IPS DF 6.9 (cell line): ENCODE data around the gene FNDC8.
A peak's percentile ranks its signal among the peaks of the same experiment; 100 is the strongest.
"Not testable (repeated sequence)": the region's sequence is repeated elsewhere in the genome, so short reads cannot be mapped to it uniquely, and the experiment has no call there.

Experiments used
- DNase-seq: peaks from one replicate; pipeline ENCODE4 v3.0.0-alpha.2; 2013; ENCODE audit warnings: low read depth, low spot score
- H3K27ac ChIP-seq: one replicate; pipeline ENCODE4 v1.5.1; 2013; ENCODE audit warnings: low read length, control low read depth
- H3K27me3 ChIP-seq: 2 replicates; pipeline ENCODE4 v1.6.1; 2013; ENCODE audit warnings: mild to moderate bottlenecking, low read length; ENCODE audit not compliant: control insufficient read depth, insufficient read depth
- H3K36me3 ChIP-seq: 2 replicates; pipeline ENCODE4 v1.6.1; 2013; ENCODE audit warnings: low read length; ENCODE audit not compliant: control insufficient read depth, insufficient read depth
- H3K4me1 ChIP-seq: 2 replicates; pipeline ENCODE4 v1.6.1; 2013; ENCODE audit warnings: low read length; ENCODE audit not compliant: control insufficient read depth, insufficient read depth
- H3K4me3 ChIP-seq: 2 replicates; pipeline ENCODE4 v1.5.1; 2013; ENCODE audit warnings: mild to moderate bottlenecking, low read length
- H3K9me3 ChIP-seq: 2 replicates; pipeline ENCODE4 v1.6.1; 2013; ENCODE audit warnings: low read length, inconsistent platforms; ENCODE audit not compliant: control insufficient read depth, insufficient read depth
- WGBS: extraction: QIAGEN DNeasy Blood & Tissue Kit; methylation state at CpG from one replicate; pipeline ENCODE4 v1.1.7; 2013; ENCODE audit warnings: mixed read lengths, missing lambda C conversion rate; ENCODE audit not compliant: insufficient read length, insufficient coverage; 5-methylcytosine and 5-hydroxymethylcytosine counted together

FNDC8 gene

GRCh38 chr17:35141681-35142466 is 20.5 kb downstream of the FNDC8 start, which contains the start of gene NLE1:
TSS of gene NLE1 (minus strand) at chr17:35142303. CDS start at chr17:35142275, 28 bp downstream.
- Histone ChIP-seq H3K4me3 (peak within 1 kb of the TSS; percentile 66), H3K4me1 (no peaks in the 10 kb centered on the region), H3K27ac (no peak within 1 kb of the TSS), H3K36me3 (peaks cover 23% of the 10 kb centered on the region), H3K27me3 (no peaks in the 10 kb centered on the region), H3K9me3 (no peaks in the 10 kb centered on the region)
- peak; percentile 68 for DNase-seq
- no CpG with 5 or more reads among the region's 65 CpGs for WGBS

GRCh38 chr17:35142467-35142796 is 21.0 kb downstream of the FNDC8 start:
- WGBS, result no CpG with 5 or more reads among the region's 8 CpGs
- H3K4me1 ChIP-seq, result no peaks in the 10 kb centered on the region
- no peaks in the 10 kb centered on the region for H3K27me3 ChIP-seq
- no peak overlapping the region for H3K4me3 ChIP-seq
- no peaks in the 10 kb centered on the region for H3K9me3 ChIP-seq
- H3K27ac ChIP-seq, result no peak overlapping the region
- peaks cover 17% of the 10 kb centered on the region; the same call in 1 of the 2 replicates for H3K36me3 ChIP-seq
- DNase-seq, result no peak

- 0 out of 2 replicates have a peak, but pooled peaks cover under 1% of the 10 kb centered on the region for H3K36me3 ChIP-seq
- DNase-seq, result no peak
- H3K9me3 ChIP-seq, result no peaks in the 10 kb centered on the region
- H3K4me1 ChIP-seq, result no peaks in the 10 kb centered on the region
- no peak overlapping the region for H3K27ac ChIP-seq
- H3K4me3 ChIP-seq, result no peak overlapping the region
- no peaks in the 10 kb centered on the region for H3K27me3 ChIP-seq
- no CpG with 5 or more reads among the region's 4 CpGs for WGBS
Measured at GRCh38 chr17:35144840-35145239, 23.4 kb downstream of the FNDC8 start.

GRCh38 chr17:35146214-35146833 is 24.9 kb downstream of the FNDC8 start:
- DNase-seq, result no peak
- WGBS, result no CpG with 5 or more reads among the region's 4 CpGs
- Histone ChIP-seq H3K36me3 (no peaks in the 10 kb centered on the region), H3K27ac (no peak overlapping the region), H3K9me3 (no peaks in the 10 kb centered on the region), H3K4me1 (no peaks in the 10 kb centered on the region), H3K27me3 (no peaks in the 10 kb centered on the region), H3K4me3 (no peak overlapping the region)

GRCh38 chr17:35147375-35147905 is 26.0 kb downstream of the FNDC8 start, which contains the start of gene UNC45B:
TSS of gene UNC45B (plus strand) at chr17:35147817. CDS start at chr17:35148264, 447 bp downstream.
- no CpG with 5 or more reads among the region's 4 CpGs for WGBS
- no peak for DNase-seq
- Histone ChIP-seq H3K27me3 (no peaks in the 10 kb centered on the region), H3K4me3 (no peak within 1 kb of the TSS), H3K4me1 (no peaks in the 10 kb centered on the region), H3K27ac (no peak within 1 kb of the TSS), H3K36me3 (no peaks in the 10 kb centered on the region), H3K9me3 (no peaks in the 10 kb centered on the region)

GRCh38 chr17:35148144-35148543 is 26.7 kb downstream of the FNDC8 start:
- Histone ChIP-seq H3K27me3 (no peaks in the 10 kb centered on the region), H3K4me3 (no peak overlapping the region), H3K27ac (no peak overlapping the region), H3K9me3 (no peaks in the 10 kb centered on the region), H3K36me3 (no peaks in the 10 kb centered on the region), H3K4me1 (no peaks in the 10 kb centered on the region)
- no peak for DNase-seq
- WGBS, result no CpG with 5 or more reads among the region's 9 CpGs

- no peak overlapping the region for H3K27ac ChIP-seq
- H3K4me3 ChIP-seq, result no peak overlapping the region
- WGBS, result no CpG with 5 or more reads among the region's 11 CpGs
- no peaks in the 10 kb centered on the region for H3K4me1 ChIP-seq
- no peaks in the 10 kb centered on the region for H3K9me3 ChIP-seq
- H3K27me3 ChIP-seq, result no peaks in the 10 kb centered on the region
- no peak for DNase-seq
- no peaks in the 10 kb centered on the region for H3K36me3 ChIP-seq
Measured at GRCh38 chr17:35149941-35150340, 28.5 kb downstream of the FNDC8 start.

- H3K4me3 ChIP-seq, H3K27ac ChIP-seq, H3K27me3 ChIP-seq, H3K4me1 ChIP-seq, DNase-seq, H3K9me3 ChIP-seq, H3K36me3 ChIP-seq: not testable (repeated sequence)
- no CpG with 5 or more reads among the region's 29 CpGs for WGBS
Measured at GRCh38 chr17:35151080-35151479, 29.7 kb downstream of the FNDC8 start.

GRCh38 chr17:35152421-35153140 is 31.2 kb downstream of the FNDC8 start:
- WGBS, result no CpG with 5 or more reads among the region's 13 CpGs
- H3K4me3 ChIP-seq, result no peak overlapping the region
- H3K36me3 ChIP-seq, result no peaks in the 10 kb centered on the region
- DNase-seq, result no peak
- no peaks in the 10 kb centered on the region for H3K9me3 ChIP-seq
- no peaks in the 10 kb centered on the region for H3K27me3 ChIP-seq
- H3K27ac ChIP-seq, result no peak overlapping the region
- no peaks in the 10 kb centered on the region for H3K4me1 ChIP-seq
